Measurements from ENCODE around the gene PNMA6E. TPM values are rescaled to one million over a fixed set of nuclear protein-coding genes. Genes with fewer than 3 reads are reported as not detected.

PNMA6E gene
- total and polyA plus RNA-seq, 2 experiments from 2014 or later, result not detected

DNA sequence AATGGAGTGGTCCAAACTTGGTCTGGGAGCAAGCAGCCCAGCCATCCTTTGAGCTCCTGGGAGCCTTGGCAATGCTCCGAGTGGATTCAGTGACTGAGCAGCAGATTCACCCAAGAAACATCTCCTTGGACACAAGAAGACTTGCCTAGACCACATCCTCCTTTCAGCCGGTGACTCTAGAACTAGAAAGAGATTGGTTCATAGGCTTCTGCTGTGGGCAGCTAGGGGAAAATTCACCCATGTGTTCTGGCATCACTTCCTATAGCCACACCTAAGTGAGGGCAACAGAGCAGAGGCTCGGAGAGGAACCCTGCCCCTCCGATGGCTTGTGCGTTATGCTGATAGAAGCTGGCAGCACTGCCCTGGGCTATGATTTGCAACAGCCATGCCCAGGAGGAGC, 51.2 kb downstream of the PNMA6E start (continued):
- TF ChIP-seq, protein P1, sequence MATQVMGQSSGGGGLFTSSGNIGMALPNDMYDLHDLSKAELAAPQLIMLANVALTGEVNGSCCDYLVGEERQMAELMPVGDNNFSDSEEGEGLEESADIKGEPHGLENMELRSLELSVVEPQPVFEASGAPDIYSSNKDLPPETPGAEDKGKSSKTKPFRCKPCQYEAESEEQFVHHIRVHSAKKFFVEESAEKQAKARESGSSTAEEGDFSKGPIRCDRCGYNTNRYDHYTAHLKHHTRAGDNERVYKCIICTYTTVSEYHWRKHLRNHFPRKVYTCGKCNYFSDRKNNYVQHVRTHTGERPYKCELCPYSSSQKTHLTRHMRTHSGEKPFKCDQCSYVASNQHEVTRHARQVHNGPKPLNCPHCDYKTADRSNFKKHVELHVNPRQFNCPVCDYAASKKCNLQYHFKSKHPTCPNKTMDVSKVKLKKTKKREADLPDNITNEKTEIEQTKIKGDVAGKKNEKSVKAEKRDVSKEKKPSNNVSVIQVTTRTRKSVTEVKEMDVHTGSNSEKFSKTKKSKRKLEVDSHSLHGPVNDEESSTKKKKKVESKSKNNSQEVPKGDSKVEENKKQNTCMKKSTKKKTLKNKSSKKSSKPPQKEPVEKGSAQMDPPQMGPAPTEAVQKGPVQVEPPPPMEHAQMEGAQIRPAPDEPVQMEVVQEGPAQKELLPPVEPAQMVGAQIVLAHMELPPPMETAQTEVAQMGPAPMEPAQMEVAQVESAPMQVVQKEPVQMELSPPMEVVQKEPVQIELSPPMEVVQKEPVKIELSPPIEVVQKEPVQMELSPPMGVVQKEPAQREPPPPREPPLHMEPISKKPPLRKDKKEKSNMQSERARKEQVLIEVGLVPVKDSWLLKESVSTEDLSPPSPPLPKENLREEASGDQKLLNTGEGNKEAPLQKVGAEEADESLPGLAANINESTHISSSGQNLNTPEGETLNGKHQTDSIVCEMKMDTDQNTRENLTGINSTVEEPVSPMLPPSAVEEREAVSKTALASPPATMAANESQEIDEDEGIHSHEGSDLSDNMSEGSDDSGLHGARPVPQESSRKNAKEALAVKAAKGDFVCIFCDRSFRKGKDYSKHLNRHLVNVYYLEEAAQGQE (IDR thresholded peaks at IDR 0.05; ENCODE audit: unreplicated experiment), result no peak
- TF ChIP-seq, protein P2, sequence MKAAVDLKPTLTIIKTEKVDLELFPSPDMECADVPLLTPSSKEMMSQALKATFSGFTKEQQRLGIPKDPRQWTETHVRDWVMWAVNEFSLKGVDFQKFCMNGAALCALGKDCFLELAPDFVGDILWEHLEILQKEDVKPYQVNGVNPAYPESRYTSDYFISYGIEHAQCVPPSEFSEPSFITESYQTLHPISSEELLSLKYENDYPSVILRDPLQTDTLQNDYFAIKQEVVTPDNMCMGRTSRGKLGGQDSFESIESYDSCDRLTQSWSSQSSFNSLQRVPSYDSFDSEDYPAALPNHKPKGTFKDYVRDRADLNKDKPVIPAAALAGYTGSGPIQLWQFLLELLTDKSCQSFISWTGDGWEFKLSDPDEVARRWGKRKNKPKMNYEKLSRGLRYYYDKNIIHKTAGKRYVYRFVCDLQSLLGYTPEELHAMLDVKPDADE (IDR thresholded peaks at IDR 0.05), result no peak
- TF ChIP-seq EZH2 (IDR thresholded peaks at IDR 0.05; ENCODE audit: low read depth, unreplicated experiment), result no peak

DNA sequence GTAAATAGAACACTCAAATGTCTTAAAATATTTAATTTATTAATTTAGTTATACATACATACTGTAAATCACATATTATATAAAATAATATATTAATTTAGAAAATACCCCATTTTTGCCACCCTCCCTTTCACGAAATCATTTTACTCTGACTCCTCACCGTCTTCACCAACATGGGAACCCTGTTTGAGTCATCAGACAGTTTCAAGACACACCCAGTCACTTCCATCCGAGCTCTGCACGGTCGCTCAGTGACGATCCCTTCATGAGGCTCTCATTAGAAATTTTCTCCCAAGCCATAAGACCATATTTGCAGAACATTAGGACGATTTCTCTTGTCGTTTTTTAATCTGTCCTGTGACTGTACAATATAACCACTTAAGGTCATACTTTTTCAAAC, 52.7 kb downstream of the PNMA6E start:
- Histone ChIP-seq H3F3A (replicated peaks; ENCODE audit: low read depth) (no peaks in the 10 kb centered on the region), H3K79me2 (replicated peaks; ENCODE audit: insufficient read depth) (no peaks in the 10 kb centered on the region), H3K4me1 (ENCODE audit: insufficient read depth) (no peaks in the 10 kb centered on the region), H3K27ac (ENCODE audit: low read depth) (no peak overlapping the region), H2AFZ (no peak overlapping the region), H3K9me2 (ENCODE audit: insufficient read depth) (no peaks in the 10 kb centered on the region), H4K20me1 (replicated peaks; ENCODE audit: insufficient read depth) (no peaks in the 10 kb centered on the region), H3K27me3 (ENCODE audit: insufficient read depth) (no peaks in the 10 kb centered on the region), H3K4me2 (no peak overlapping the region), H3K4me3 (no peak overlapping the region), H3K36me3 (ENCODE audit: insufficient read depth) (no peaks in the 10 kb centered on the region)
- Mint-ChIP-seq H3K27me3 (ENCODE audit: insufficient read depth, low read depth, poor library complexity) (peaks cover 3% of the 10 kb centered on the region), H3K9me3 (no peaks in the 10 kb centered on the region), H3K27ac (no peak overlapping the region), H3K4me1 (peaks cover 13% of the 10 kb centered on the region; the same call in 2 of the 3 replicates), H3K4me3 (no peak overlapping the region), H3K36me3 (ENCODE audit: low read depth) (peaks cover 42% of the 10 kb centered on the region)
- no peak for DNase-seq (ENCODE audit: low spot score)
- no peak for ATAC-seq
- TF ChIP-seq JUNB (IDR thresholded peaks at IDR 0.05; ENCODE audit: unreplicated experiment), result no peak
- no peak for TF ChIP-seq STAT1 (IDR thresholded peaks at IDR 0.05; ENCODE audit: unreplicated experiment)
- TF ChIP-seq, protein P3, sequence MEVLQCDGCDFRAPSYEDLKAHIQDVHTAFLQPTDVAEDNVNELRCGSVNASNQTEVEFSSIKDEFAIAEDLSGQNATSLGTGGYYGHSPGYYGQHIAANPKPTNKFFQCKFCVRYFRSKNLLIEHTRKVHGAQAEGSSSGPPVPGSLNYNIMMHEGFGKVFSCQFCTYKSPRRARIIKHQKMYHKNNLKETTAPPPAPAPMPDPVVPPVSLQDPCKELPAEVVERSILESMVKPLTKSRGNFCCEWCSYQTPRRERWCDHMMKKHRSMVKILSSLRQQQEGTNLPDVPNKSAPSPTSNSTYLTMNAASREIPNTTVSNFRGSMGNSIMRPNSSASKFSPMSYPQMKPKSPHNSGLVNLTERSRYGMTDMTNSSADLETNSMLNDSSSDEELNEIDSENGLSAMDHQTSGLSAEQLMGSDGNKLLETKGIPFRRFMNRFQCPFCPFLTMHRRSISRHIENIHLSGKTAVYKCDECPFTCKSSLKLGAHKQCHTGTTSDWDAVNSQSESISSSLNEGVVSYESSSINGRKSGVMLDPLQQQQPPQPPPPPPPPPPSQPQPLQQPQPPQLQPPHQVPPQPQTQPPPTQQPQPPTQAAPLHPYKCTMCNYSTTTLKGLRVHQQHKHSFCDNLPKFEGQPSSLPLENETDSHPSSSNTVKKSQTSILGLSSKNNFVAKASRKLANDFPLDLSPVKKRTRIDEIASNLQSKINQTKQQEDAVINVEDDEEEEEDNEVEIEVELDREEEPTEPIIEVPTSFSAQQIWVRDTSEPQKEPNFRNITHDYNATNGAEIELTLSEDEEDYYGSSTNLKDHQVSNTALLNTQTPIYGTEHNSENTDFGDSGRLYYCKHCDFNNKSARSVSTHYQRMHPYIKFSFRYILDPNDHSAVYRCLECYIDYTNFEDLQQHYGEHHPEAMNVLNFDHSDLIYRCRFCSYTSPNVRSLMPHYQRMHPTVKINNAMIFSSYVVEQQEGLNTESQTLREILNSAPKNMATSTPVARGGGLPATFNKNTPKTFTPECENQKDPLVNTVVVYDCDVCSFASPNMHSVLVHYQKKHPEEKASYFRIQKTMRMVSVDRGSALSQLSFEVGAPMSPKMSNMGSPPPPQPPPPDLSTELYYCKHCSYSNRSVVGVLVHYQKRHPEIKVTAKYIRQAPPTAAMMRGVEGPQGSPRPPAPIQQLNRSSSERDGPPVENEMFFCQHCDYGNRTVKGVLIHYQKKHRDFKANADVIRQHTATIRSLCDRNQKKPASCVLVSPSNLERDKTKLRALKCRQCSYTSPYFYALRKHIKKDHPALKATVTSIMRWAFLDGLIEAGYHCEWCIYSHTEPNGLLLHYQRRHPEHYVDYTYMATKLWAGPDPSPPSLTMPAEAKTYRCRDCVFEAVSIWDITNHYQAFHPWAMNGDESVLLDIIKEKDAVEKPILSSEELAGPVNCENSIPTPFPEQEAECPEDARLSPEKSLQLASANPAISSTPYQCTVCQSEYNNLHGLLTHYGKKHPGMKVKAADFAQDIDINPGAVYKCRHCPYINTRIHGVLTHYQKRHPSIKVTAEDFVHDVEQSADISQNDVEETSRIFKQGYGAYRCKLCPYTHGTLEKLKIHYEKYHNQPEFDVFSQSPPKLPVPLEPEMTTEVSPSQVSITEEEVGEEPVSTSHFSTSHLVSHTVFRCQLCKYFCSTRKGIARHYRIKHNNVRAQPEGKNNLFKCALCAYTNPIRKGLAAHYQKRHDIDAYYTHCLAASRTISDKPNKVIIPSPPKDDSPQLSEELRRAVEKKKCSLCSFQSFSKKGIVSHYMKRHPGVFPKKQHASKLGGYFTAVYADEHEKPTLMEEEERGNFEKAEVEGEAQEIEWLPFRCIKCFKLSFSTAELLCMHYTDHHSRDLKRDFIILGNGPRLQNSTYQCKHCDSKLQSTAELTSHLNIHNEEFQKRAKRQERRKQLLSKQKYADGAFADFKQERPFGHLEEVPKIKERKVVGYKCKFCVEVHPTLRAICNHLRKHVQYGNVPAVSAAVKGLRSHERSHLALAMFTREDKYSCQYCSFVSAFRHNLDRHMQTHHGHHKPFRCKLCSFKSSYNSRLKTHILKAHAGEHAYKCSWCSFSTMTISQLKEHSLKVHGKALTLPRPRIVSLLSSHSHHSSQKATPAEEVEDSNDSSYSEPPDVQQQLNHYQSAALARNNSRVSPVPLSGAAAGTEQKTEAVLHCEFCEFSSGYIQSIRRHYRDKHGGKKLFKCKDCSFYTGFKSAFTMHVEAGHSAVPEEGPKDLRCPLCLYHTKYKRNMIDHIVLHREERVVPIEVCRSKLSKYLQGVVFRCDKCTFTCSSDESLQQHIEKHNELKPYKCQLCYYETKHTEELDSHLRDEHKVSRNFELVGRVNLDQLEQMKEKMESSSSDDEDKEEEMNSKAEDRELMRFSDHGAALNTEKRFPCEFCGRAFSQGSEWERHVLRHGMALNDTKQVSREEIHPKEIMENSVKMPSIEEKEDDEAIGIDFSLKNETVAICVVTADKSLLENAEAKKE (CRISPR knock-in tag; IDR thresholded peaks at IDR 0.05), result no peak
